GM19193 (cell line): ENCODE measurements around the gene SGMS1.

Experiments
- POLR2A ChIP-seq: IDR thresholded peaks from 4 replicates; pipeline ENCODE4 v1.6.1; 2011; ENCODE audit not compliant: insufficient read depth, insufficient read length; ENCODE audit errors: extremely low read depth

SGMS1 gene

DNA sequence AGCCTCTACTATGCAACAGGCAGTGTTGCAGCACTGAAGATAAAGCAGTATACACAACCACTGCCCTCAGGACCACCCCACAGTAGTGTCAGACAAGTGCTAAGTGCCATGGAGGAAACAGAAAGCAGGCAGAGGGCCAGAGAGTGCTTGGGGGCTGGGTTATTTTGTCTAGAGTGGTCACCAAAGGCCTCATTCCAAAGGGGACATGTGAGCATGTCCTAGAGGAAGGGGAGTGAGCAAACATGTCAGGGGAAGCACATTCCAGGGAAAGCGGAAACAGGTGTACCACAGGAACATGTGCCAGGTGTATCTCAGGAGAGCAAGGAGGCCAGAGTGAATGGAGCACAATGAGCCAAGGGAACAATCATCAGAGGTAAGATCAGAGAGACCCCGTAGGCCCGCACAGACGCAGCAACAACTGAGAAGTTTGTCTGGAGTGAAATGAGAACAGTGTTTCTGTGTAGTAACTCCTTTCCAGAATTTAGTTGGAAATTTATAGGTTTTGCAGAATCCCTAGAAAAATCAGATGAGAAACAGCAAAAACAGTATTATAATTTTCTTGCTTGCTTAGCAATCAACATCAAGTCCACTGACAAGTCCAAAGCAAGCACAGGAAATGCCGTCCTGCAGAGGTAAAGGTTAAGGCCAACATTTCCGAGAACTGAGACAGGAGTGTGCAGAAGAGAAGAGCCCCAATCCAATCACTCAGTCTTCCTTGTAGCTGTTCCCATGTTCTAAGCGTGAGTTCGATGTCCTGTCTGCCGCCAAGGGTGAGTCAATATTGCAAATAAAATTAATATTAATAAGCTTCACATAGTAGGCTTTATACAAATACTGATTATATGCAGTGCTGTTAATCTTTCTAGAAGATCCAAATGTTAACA is 67.3 kb downstream of the SGMS1 start:
- no peak for TF ChIP-seq POLR2A

DNA sequence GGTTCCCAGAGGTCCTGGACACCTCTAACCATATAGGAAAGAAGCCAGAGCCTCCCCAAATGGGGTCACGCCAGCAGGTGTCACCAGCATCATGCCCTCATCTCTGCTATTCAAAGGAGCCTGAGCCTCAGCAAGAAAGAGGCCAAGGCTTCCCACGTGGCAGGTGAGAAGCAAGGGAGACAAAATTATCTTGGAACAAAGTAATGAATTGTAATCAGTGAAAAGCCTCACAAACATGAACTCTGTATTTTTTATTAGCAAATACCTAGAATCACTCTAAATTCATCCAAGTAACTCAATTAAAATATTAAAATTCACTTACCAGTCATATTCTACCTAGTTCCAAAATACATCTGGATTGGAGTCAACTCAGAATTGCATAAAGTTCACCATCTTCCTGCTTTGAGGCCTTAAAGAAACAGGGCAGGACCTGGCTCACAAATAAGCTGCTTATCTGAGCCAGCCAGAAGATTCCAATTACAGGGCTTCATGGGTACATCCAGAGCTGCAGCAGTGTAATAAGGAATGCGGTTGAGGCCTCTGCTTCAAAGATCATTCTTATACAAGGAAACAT is 68.7 kb downstream of the SGMS1 start:
- TF ChIP-seq POLR2A = no peak

DNA sequence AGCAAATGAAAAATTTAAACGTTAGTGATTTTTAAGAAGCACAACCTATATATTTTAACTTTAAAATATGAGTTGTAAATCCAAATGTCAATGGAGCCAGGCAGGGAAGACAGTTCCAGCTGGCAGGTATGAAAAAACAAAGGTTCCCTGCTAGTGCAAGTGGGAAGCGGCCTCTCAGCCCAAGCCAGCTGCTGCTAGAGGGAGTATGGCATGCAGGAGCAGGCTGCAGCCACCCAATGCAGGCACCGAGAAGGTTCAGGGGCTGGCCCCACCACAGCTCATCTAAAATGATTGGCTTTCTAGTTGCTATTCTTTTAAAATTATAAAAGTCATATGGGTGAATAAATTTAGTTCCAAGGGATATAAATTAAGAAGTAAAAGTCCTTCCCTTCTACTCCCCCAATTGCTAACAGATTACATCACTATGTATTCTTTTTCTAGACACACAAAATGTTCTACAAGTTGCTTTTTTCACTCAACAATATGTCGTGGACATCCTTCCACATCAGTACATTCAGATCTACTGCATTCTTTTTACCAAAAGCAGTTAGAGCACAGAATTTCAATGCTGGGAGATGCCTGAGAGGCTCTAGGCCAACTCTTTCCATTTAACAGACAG is 69.3 kb downstream of the SGMS1 start:
- TF ChIP-seq POLR2A = no peak

DNA sequence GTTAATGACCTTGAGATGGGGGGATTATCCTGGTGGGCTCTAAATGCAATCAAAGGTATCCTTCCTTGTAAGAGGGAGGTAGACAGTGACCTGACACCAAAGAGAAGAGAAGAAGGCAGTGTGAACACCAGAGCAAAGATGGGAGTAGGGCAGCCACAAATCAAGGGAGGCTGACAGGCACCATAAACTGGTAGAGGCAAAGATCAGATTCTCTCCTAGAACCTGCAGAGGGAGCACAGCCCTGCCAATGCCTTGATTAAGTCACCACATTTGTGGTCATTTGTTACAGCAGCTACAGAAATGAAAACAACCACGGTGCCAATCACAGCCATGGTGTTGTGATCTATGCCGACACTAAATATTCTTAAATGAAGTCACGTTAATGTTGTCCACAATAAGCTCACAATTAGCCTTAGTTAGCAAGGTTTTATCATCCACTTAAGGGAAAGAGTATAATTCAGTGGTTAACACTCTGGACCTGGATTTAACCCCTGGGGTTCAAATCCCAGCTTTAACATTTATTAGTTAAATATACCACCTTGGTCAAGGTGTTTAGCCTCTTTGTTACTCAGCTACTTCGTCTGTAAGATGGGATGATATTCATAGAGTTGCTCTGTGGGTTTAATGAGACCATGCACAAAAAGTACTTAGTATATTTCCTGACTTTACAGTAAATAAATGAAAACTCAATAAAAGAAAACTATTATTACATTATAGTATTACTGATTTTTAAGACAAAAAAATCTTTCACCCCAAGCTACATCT is 70.8 kb downstream of the SGMS1 start:
- TF ChIP-seq POLR2A = no peak

DNA sequence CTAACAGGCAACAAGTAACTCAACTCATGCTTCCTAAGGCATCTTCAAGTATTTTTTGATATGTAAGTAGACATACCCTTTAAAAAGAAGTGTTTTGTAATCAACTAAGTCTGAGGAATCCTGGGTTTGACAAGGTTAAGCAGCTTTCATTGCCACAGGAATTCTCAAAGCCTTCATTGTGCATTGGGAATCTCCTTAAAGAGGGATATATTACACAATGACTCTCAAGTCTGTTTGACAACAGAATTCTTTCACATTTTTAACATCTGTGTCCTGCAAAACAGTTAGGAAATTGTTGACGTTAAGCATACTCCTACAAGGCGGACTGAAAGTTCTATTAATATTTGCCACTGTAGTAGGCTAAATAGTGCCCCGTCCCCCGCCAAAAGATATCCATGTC is 71.4 kb downstream of the SGMS1 start:
- TF ChIP-seq POLR2A = no peak

- no peak for TF ChIP-seq POLR2A
Measured at GRCh38 chr10:50551894-50552293, 71.9 kb downstream of the SGMS1 start.

DNA sequence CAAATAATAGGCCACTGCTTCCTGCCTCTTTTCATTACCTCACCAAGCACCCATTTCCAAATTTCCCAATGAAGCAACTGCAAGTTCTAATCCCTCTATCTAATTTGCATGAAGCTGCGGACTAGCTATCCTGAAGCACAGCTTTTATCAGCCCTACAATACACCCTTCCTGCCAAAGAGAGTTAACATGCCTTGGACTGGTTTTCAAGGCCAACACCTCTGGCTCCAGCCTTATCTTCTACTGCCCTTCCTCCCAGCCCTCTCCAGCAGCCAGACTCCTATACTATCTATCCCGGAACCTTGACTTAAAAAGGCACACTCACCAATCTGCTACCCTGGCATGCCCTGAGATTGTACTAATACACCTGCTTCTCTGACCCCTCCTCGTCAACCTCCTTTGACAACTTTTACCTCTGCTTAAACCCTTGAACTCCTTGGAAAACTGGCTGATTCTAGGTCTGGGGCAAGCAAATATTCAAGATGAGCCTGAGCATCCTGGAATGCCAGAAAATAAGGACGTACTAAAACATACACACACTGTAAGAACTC is 73.4 kb downstream of the SGMS1 start:
- TF ChIP-seq POLR2A = no peak

- no peak for TF ChIP-seq POLR2A
Measured at GRCh38 chr10:50545846-50546245, 77.9 kb downstream of the SGMS1 start.

GRCh38 chr10:50544857-50545429 is 78.8 kb downstream of the SGMS1 start:
- no peak for TF ChIP-seq POLR2A

- no peak for TF ChIP-seq POLR2A
Measured at GRCh38 chr10:50544095-50544856, 79.5 kb downstream of the SGMS1 start.

- TF ChIP-seq POLR2A = no peak
Measured at GRCh38 chr10:50542871-50543270, 80.9 kb downstream of the SGMS1 start.

DNA sequence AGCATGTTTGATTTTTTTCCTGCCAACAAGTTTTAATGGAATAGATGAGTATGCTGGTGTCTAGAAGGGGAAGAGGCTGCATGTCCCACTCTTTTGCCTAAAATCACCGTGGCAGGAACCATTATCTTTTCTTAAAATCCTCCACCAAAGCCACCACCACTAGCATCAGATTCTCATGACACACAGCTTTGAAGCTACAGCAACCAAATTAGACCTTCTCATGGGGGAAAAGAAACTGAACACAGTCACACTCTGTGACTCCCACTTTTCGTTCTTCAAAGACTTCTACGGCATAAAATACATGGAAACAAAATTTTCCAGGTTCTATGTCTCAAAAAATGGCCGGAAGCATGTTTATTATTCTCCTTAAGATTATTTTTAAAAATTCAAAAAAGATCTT is 81.8 kb downstream of the SGMS1 start:
- TF ChIP-seq POLR2A = no peak

- no peak for TF ChIP-seq POLR2A
Measured at GRCh38 chr10:50541317-50541716, 82.4 kb downstream of the SGMS1 start.

DNA sequence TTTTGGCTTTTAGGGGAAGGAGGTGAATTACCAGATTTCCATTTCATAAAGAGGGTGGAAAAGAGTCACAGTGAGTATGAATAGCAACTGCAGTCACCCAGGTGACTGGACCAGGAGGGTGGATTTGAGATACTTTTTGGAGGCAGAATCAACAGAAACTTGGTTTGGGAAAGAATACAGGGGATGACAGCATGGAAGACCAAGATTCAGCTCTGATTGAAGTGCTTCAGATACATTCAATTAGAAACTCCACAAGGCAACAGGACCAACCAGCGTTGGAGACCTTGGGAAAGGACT is 83.0 kb downstream of the SGMS1 start:
- TF ChIP-seq POLR2A = no peak
